A549 (cell line): Measurements from ENCODE around the gene AUTS2.

ENCODE experiments used
- EP300 ChIP-seq, 2 experiments: fragments of >200 bp; sonication (Bioruptor Twin); formaldehyde crosslinking; IDR thresholded peaks; 2 replicates in 1 of 2; 3 replicates in 1 of 2; pipeline ENCODE4 v1.6.1; 2016 to 2017
- POLR2AphosphoS2 ChIP-seq: conservative IDR thresholded peaks from 2 replicates; pipeline ENCODE4 v1.6.1; 2012; ENCODE audit warnings: low read length, improper control_type of control experiment, inconsistent platforms
- TF ChIP-seq, protein P1 (sequence below): fragments of >200 bp; sonication (Bioruptor Twin); formaldehyde crosslinking; IDR thresholded peaks from 3 replicates; pipeline ENCODE4 v1.5.1; 2016

DNA sequence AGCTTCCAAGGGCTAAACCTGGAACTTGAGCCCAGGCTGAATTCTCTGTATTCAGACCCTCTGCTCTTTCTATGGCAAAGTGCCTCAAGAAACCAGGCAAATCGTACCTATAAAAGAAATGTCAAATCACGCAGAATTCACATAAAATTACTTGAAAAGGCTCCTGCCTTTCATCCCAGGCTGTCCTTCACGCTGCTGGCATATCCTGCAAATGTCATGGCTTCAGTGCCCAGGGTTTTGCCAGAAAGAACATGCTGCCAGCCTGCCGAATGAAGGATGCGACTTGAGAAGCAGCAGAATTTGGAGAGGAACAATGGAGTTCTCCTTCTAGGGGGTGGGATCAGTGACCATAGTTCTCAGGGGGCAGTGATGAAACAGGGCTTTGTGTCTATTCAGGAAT lies 931.2 kb downstream of the AUTS2 start:
- no peak for TF ChIP-seq POLR2AphosphoS2
- no peak for TF ChIP-seq EP300 (IDR thresholded peaks at IDR 0.05)
- TF ChIP-seq, protein P1, sequence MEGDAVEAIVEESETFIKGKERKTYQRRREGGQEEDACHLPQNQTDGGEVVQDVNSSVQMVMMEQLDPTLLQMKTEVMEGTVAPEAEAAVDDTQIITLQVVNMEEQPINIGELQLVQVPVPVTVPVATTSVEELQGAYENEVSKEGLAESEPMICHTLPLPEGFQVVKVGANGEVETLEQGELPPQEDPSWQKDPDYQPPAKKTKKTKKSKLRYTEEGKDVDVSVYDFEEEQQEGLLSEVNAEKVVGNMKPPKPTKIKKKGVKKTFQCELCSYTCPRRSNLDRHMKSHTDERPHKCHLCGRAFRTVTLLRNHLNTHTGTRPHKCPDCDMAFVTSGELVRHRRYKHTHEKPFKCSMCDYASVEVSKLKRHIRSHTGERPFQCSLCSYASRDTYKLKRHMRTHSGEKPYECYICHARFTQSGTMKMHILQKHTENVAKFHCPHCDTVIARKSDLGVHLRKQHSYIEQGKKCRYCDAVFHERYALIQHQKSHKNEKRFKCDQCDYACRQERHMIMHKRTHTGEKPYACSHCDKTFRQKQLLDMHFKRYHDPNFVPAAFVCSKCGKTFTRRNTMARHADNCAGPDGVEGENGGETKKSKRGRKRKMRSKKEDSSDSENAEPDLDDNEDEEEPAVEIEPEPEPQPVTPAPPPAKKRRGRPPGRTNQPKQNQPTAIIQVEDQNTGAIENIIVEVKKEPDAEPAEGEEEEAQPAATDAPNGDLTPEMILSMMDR, result no peak
